Effector memory CD4-positive, alpha-beta T cell (primary cell): ENCODE data around the gene OSMR.

Experiments
- DNase-seq, 3 donors: peaks; one replicate each; pipeline ENCODE4 v3.0.0-alpha.2; 2020
- H3K27ac ChIP-seq: 2 replicates; pipeline ENCODE4 v1.7.0; 2013; ENCODE audit warnings: mild to moderate bottlenecking, low read length, moderate library complexity; ENCODE audit not compliant: insufficient read depth, poor library complexity, severe bottlenecking
- H3K27me3 ChIP-seq: replicated peaks from 2 replicates; pipeline ENCODE4 v1.7.0; 2013; ENCODE audit warnings: mild to moderate bottlenecking, low read length; ENCODE audit not compliant: insufficient read depth, control insufficient read depth, poor library complexity, severe bottlenecking
- H3K36me3 ChIP-seq: 2 replicates; pipeline ENCODE4 v1.7.0; 2013; ENCODE audit warnings: mild to moderate bottlenecking, low read length, moderate library complexity; ENCODE audit not compliant: control insufficient read depth, insufficient read depth
- H3K4me1 ChIP-seq: 2 replicates; pipeline ENCODE4 v1.7.0; 2013; ENCODE audit warnings: low read length, mild to moderate bottlenecking; ENCODE audit not compliant: control insufficient read depth, insufficient read depth, poor library complexity, severe bottlenecking
- H3K4me3 ChIP-seq: 2 replicates; pipeline ENCODE4 v1.7.0; 2013; ENCODE audit warnings: low read length, low read depth, mild to moderate bottlenecking; ENCODE audit not compliant: insufficient read depth, poor library complexity, severe bottlenecking
- H3K9me3 ChIP-seq: 2 replicates; pipeline ENCODE4 v1.7.0; 2013; ENCODE audit warnings: mild to moderate bottlenecking, low read length, moderate library complexity; ENCODE audit not compliant: control insufficient read depth

OSMR gene

GRCh38 chr5:38870595-38870994, 24.8 kb downstream of the OSMR start:
- Histone ChIP-seq H3K9me3 (no peaks in the 10 kb centered on the region), H3K4me1 (no peaks in the 10 kb centered on the region), H3K27me3 (no peaks in the 10 kb centered on the region), H3K36me3 (no peaks in the 10 kb centered on the region), H3K27ac (no peak overlapping the region), H3K4me3 (no peak overlapping the region)
- no peak for DNase-seq

DNA sequence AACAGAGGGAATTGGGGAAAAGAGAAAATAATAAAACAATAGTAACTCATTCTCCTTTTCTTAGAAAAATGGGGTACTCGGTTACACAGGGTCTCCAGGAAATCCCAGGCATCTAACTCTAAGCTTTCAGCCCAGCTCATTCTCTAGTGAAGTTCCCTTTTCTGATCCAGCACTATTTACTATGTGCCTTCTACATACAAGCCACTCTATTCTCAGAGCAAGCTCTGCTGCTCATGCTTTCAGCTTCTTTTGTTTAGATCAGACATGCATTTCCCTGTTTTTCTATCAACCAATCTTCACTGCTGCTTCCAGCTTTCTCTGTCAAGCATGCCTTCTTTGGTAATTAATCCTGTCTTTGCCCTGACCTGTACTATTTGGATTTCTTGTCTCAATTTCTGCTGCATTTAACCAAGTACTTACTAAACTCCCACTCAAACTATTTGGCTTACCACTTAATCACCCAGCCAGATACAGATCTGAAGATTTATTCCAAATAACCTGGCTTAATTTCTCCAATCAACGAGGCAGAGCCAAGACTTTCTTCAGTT, 25.3 kb downstream of the OSMR start:
- Histone ChIP-seq H3K27me3 (peaks cover 4% of the 10 kb centered on the region), H3K4me1 (no peaks in the 10 kb centered on the region), H3K9me3 (no peaks in the 10 kb centered on the region), H3K36me3 (no peaks in the 10 kb centered on the region), H3K27ac (no peak overlapping the region), H3K4me3 (no peak overlapping the region)
- DNase-seq = no peak

DNA sequence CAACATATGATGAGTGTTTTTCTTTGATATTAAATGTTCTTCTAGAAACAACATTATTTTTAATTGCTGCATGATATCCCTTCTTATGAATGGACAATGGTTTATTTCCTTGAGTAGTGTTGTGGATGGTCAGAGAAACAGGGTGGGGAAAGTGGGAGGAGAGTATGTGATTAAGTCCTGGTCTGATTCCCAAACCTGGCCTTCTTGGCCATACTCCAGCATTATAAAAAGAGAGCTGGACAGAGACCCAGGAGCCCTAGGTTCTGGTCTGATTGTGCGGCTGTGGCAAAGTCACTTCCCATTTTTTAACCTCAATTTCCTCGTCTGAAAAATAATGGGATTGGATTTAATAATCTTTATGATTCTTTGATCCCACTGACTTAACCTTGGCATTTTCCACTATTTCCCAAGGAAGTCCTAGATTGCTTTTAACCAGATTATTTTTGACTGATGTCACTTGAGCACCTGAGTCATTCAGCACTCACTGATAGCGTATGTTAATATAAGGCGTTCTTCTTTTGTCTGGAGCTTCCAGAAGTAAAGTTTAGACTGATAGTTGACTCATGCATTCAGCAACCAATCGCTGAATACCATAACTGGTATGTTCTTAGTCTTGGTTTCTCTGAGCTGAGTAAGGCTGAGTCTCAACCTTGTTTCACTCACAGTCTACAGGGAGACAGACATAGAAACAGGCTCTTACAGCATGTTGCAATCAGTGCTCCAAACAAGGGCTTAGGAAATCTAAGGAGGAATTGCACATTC, 26.2 kb downstream of the OSMR start:
- Histone ChIP-seq H3K27ac (no peak overlapping the region), H3K27me3 (peaks cover 5% of the 10 kb centered on the region), H3K36me3 (no peaks in the 10 kb centered on the region), H3K4me3 (no peak overlapping the region), H3K9me3 (no peaks in the 10 kb centered on the region), H3K4me1 (no peaks in the 10 kb centered on the region)
- no peak for DNase-seq

GRCh38 chr5:38872826-38873225, 27.0 kb downstream of the OSMR start:
- no peaks in the 10 kb centered on the region for H3K4me1 ChIP-seq
- no peaks in the 10 kb centered on the region for H3K36me3 ChIP-seq
- no peak for DNase-seq
- H3K4me3 ChIP-seq = no peak overlapping the region
- no peaks in the 10 kb centered on the region for H3K9me3 ChIP-seq
- no peak overlapping the region for H3K27ac ChIP-seq
- peaks cover 5% of the 10 kb centered on the region for H3K27me3 ChIP-seq

DNA sequence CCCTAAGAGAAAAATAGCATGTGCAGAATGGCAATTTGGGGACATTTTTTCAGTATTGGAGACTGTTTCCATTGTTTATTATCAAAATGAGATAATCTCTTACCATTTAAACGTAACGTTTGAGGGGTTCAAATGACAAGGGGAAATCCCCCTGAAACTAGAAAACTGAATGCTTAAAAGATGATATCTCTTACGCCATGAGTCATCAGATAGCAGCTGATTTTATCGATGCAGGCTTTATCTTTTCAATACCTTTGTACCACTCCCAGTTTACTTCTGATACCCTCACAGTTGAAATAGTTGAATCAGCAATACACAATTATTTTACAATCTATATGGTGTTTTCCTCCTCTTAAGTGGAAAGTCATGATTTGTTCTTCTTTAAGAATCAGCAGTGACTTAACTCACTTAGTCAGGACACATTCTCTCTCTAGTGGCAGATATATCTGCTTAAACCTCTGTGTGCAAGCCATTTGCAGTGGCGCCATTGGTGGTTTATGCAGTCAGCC, 29.2 kb downstream of the OSMR start:
- Histone ChIP-seq H3K36me3 (no peaks in the 10 kb centered on the region), H3K9me3 (no peaks in the 10 kb centered on the region), H3K27me3 (peaks cover 5% of the 10 kb centered on the region), H3K27ac (no peak overlapping the region), H3K4me3 (no peak overlapping the region), H3K4me1 (no peaks in the 10 kb centered on the region)
- no peak for DNase-seq

GRCh38 chr5:38878391-38879077, 32.7 kb downstream of the OSMR start:
- Histone ChIP-seq H3K27ac (no peak overlapping the region), H3K4me1 (no peaks in the 10 kb centered on the region), H3K4me3 (no peak overlapping the region), H3K27me3 (peaks cover 5% of the 10 kb centered on the region), H3K36me3 (no peaks in the 10 kb centered on the region), H3K9me3 (no peaks in the 10 kb centered on the region)
- no peak for DNase-seq

DNA sequence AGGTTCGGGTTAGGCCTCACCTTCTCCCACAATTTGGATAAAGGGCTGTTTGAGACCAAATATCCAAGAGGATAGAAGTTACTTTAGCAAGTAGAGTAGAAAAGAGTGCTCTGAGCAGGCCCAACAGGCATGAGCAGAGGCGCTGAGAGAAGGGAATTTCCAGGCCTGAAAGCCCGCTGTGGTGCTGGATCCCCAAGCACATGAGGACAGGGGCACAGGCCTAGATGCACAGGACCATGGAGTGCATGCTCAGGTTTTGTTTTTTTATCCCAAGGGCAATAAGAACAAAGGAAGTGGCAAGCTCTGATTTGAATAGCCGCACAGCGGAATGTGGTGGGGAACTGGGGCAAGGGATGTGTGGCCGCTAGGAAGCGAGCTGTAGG, 33.3 kb downstream of the OSMR start:
- Histone ChIP-seq H3K36me3 (no peaks in the 10 kb centered on the region), H3K27ac (no peak overlapping the region), H3K27me3 (peaks cover 5% of the 10 kb centered on the region), H3K4me1 (no peaks in the 10 kb centered on the region), H3K4me3 (no peak overlapping the region), H3K9me3 (no peaks in the 10 kb centered on the region)
- no peak for DNase-seq

GRCh38 chr5:38883842-38884241, 38.0 kb downstream of the OSMR start:
- H3K9me3 ChIP-seq = no peaks in the 10 kb centered on the region
- H3K4me1 ChIP-seq = no peaks in the 10 kb centered on the region
- no peak overlapping the region for H3K27ac ChIP-seq
- no peaks in the 10 kb centered on the region for H3K27me3 ChIP-seq
- H3K36me3 ChIP-seq = no peaks in the 10 kb centered on the region
- H3K4me3 ChIP-seq = no peak overlapping the region
- DNase-seq = no peak

DNA sequence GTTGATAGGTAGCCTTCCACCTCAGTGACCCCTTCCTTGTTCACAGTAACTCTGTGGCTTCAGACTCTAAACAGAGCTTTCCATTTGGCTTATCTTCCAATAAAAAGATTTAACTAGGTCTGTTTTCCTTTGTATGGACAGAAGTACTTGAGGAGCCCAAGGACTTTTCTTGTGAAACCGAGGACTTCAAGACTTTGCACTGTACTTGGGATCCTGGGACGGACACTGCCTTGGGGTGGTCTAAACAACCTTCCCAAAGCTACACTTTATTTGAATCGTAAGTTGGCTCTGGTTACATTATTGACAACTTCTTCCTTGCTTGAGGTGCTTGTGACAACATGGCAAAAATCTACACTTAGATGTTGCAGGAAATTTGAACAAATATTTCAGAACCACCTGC, 39.4 kb downstream of the OSMR start:
- no peaks in the 10 kb centered on the region for H3K4me1 ChIP-seq
- H3K9me3 ChIP-seq = no peaks in the 10 kb centered on the region
- DNase-seq = no peak
- H3K27ac ChIP-seq = no peak overlapping the region
- no peaks in the 10 kb centered on the region for H3K27me3 ChIP-seq
- no peak overlapping the region for H3K4me3 ChIP-seq
- H3K36me3 ChIP-seq = no peaks in the 10 kb centered on the region

- Histone ChIP-seq H3K4me1 (no peaks in the 10 kb centered on the region), H3K9me3 (no peaks in the 10 kb centered on the region), H3K4me3 (no peak overlapping the region), H3K27ac (no peak overlapping the region), H3K27me3 (no peaks in the 10 kb centered on the region), H3K36me3 (no peaks in the 10 kb centered on the region)
- DNase-seq = no peak
Observed at GRCh38 chr5:38888041-38888440, 42.2 kb downstream of the OSMR start.
